SK-N-SH (cell line): Measurements from ENCODE around the gene MIPOL1.

ENCODE experiments used
- EP300 ChIP-seq, 2 experiments: IDR thresholded peaks; 2 replicates each; pipeline versions ENCODE4 v1.4.0 to v1.6.1; 2012; ENCODE audit warnings: borderline replicate concordance in 1 of 2, low read depth in 1 of 2, low read length in 1 of 2
- GATA2 ChIP-seq: sonication (generic); formaldehyde crosslinking; IDR thresholded peaks from 2 replicates; pipeline ENCODE4 v1.5.0; 2020; ENCODE audit warnings: mild to moderate bottlenecking, missing genetic modification reagents
- JUND ChIP-seq: IDR thresholded peaks from 2 replicates; pipeline ENCODE4 v1.4.0; 2012
- NRF1 ChIP-seq: IDR thresholded peaks from 2 replicates; pipeline ENCODE4 v1.6.1; 2012; ENCODE audit warnings: low read depth, mild to moderate bottlenecking, low read length
- POLR2AphosphoS5 ChIP-seq: IDR thresholded peaks from 2 replicates; pipeline ENCODE4 v1.6.1; 2012; ENCODE audit warnings: low read depth, low read length
- RAD21 ChIP-seq: IDR thresholded peaks from 2 replicates; pipeline ENCODE4 v1.6.1; 2012; ENCODE audit warnings: mild to moderate bottlenecking, low read length
- TAF1 ChIP-seq: IDR thresholded peaks from 2 replicates; pipeline ENCODE4 v1.6.1; 2012; ENCODE audit warnings: low read depth, mild to moderate bottlenecking, low read length, moderate library complexity, borderline replicate concordance
- YY1 ChIP-seq: IDR thresholded peaks from 2 replicates; pipeline ENCODE4 v1.4.0; 2012; ENCODE audit warnings: low read depth, mild to moderate bottlenecking
- TF ChIP-seq, protein P1 (sequence below): IDR thresholded peaks from 2 replicates; pipeline ENCODE4 v1.4.0; 2012; ENCODE audit warnings: low read depth, borderline replicate concordance
- TF ChIP-seq, protein P2 (sequence below): fragments of 200-600 bp; sonication (generic); IDR thresholded peaks from 2 replicates; pipeline ENCODE4 v1.6.1; 2017; ENCODE audit warnings: antibody characterized with exemption, mild to moderate bottlenecking, moderate library complexity
- TF ChIP-seq, protein P3 (sequence below): IDR thresholded peaks from 2 replicates; pipeline ENCODE4 v1.4.0; 2012; ENCODE audit warnings: low read depth
- TF ChIP-seq, protein P4 (sequence below): fragments of 150-350 bp; IDR thresholded peaks from 2 replicates; pipeline ENCODE4 v1.6.1; 2016; ENCODE audit warnings: mild to moderate bottlenecking, low read depth, low read length

DNA sequence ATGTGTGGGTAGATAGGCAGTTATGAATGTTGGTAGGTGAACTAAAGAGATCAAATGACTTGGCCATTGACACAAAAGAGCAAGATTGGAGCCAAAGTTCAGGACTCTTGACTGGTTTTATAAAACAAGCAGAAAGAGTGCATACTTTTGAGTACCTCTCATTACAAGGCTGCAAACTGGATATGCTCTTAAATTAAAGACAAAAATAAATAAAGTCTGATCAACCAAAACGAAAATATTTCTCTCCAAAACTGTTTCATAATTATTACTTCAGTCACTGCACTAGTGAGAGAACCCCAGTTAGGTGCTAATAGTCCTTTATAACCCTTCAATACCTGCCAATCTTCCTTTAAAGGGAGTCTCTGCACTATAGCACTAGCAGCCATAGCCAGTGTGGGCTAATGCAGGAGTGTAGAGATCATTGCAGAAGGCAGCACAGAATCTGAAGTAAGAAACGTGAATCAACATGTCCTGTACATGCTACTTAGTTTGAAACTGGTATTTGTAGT, 250.2 kb downstream of the MIPOL1 start:
- TF ChIP-seq, protein P1, sequence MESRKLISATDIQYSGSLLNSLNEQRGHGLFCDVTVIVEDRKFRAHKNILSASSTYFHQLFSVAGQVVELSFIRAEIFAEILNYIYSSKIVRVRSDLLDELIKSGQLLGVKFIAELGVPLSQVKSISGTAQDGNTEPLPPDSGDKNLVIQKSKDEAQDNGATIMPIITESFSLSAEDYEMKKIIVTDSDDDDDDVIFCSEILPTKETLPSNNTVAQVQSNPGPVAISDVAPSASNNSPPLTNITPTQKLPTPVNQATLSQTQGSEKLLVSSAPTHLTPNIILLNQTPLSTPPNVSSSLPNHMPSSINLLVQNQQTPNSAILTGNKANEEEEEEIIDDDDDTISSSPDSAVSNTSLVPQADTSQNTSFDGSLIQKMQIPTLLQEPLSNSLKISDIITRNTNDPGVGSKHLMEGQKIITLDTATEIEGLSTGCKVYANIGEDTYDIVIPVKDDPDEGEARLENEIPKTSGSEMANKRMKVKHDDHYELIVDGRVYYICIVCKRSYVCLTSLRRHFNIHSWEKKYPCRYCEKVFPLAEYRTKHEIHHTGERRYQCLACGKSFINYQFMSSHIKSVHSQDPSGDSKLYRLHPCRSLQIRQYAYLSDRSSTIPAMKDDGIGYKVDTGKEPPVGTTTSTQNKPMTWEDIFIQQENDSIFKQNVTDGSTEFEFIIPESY = no peak
- TF ChIP-seq, protein P2, sequence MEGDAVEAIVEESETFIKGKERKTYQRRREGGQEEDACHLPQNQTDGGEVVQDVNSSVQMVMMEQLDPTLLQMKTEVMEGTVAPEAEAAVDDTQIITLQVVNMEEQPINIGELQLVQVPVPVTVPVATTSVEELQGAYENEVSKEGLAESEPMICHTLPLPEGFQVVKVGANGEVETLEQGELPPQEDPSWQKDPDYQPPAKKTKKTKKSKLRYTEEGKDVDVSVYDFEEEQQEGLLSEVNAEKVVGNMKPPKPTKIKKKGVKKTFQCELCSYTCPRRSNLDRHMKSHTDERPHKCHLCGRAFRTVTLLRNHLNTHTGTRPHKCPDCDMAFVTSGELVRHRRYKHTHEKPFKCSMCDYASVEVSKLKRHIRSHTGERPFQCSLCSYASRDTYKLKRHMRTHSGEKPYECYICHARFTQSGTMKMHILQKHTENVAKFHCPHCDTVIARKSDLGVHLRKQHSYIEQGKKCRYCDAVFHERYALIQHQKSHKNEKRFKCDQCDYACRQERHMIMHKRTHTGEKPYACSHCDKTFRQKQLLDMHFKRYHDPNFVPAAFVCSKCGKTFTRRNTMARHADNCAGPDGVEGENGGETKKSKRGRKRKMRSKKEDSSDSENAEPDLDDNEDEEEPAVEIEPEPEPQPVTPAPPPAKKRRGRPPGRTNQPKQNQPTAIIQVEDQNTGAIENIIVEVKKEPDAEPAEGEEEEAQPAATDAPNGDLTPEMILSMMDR = no peak
- TF ChIP-seq RAD21 (no peak), NRF1 (no peak), TAF1 (no peak), POLR2AphosphoS5 (no peak), EP300 (IDR thresholded peaks at IDR 0.05; ENCODE audit: borderline replicate concordance in 1 of 2, low read depth in 1 of 2, low read length in 1 of 2) (no peak), YY1 (no peak), GATA2 (CRISPR knock-in tag) (no peak), JUND (no peak)
- TF ChIP-seq, protein P3, sequence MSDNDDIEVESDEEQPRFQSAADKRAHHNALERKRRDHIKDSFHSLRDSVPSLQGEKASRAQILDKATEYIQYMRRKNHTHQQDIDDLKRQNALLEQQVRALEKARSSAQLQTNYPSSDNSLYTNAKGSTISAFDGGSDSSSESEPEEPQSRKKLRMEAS = no peak
- TF ChIP-seq, protein P4, sequence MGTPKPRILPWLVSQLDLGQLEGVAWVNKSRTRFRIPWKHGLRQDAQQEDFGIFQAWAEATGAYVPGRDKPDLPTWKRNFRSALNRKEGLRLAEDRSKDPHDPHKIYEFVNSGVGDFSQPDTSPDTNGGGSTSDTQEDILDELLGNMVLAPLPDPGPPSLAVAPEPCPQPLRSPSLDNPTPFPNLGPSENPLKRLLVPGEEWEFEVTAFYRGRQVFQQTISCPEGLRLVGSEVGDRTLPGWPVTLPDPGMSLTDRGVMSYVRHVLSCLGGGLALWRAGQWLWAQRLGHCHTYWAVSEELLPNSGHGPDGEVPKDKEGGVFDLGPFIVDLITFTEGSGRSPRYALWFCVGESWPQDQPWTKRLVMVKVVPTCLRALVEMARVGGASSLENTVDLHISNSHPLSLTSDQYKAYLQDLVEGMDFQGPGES = no peak
